Dendritic cell treated with granulocyte-macrophage colony-stimulating factor and Interleukin-4, amounts not matched to agents 40 ng/mL and 50 ng/mL, for 4 days (primary cell): Measurements from ENCODE around the gene MAGEA2B.
"Not testable (repeated sequence)": the region's sequence is repeated elsewhere in the genome, so short reads cannot be mapped to it uniquely, and the experiment has no call there.

Experiments
- H3K27ac Mint-ChIP-seq: one replicate; pipeline ENCODE4 v1.8.0; 2022; ENCODE audit warnings: mild to moderate bottlenecking, mixed read lengths
- H3K27me3 Mint-ChIP-seq: one replicate; pipeline ENCODE4 v1.8.0; 2022; ENCODE audit warnings: mild to moderate bottlenecking, mixed read lengths
- H3K36me3 Mint-ChIP-seq: one replicate; pipeline ENCODE4 v1.8.0; 2022; ENCODE audit warnings: low read depth, mixed read lengths
- H3K4me1 Mint-ChIP-seq: one replicate; pipeline ENCODE4 v1.8.0; 2022; ENCODE audit warnings: low read depth, mixed read lengths
- H3K4me3 Mint-ChIP-seq: one replicate; pipeline ENCODE4 v1.8.0; 2022; ENCODE audit warnings: mild to moderate bottlenecking, moderate library complexity, mixed read lengths
- H3K9me3 Mint-ChIP-seq: one replicate; pipeline ENCODE4 v1.8.0; 2022; ENCODE audit warnings: mixed read lengths
- intact Hi-C: fragments of 100-400 bp; cut with micrococcal nuclease; formaldehyde crosslinking; loops from one replicate; pipeline ENCODE4 v1.15.0; 2022

The MAGEA2B gene

GRCh38 chrX:152713815-152714787, at the start of gene MAGEA2B:
Gene MAGEA2B (plus strand): TSS chrX:152714628. CDS start chrX:152717107, 2,479 bp downstream.
- H3K9me3 Mint-ChIP-seq, H3K27me3 Mint-ChIP-seq, intact Hi-C loops, H3K27ac Mint-ChIP-seq, H3K4me3 Mint-ChIP-seq, H3K36me3 Mint-ChIP-seq, H3K4me1 Mint-ChIP-seq: not testable (repeated sequence)

- H3K9me3 Mint-ChIP-seq, result no peaks in the 10 kb centered on the region
- no peak overlapping the region for H3K27ac Mint-ChIP-seq
- no peak overlapping the region for H3K4me3 Mint-ChIP-seq
- no peaks in the 10 kb centered on the region for H3K36me3 Mint-ChIP-seq
- H3K27me3 Mint-ChIP-seq, result no peaks in the 10 kb centered on the region
- intact Hi-C loops, result no loop called here
- no peaks in the 10 kb centered on the region for H3K4me1 Mint-ChIP-seq
Measured at GRCh38 chrX:152674135-152674534, 40.3 kb upstream of the MAGEA2B start.

GRCh38 chrX:152674652-152675051, 39.8 kb upstream of the MAGEA2B start:
- H3K27ac Mint-ChIP-seq, H3K4me3 Mint-ChIP-seq, intact Hi-C loops, H3K9me3 Mint-ChIP-seq, H3K4me1 Mint-ChIP-seq, H3K27me3 Mint-ChIP-seq, H3K36me3 Mint-ChIP-seq: not testable (repeated sequence)

GRCh38 chrX:152681012-152681411, 33.4 kb upstream of the MAGEA2B start:
- H3K27ac Mint-ChIP-seq, H3K4me3 Mint-ChIP-seq, intact Hi-C loops, H3K4me1 Mint-ChIP-seq, H3K9me3 Mint-ChIP-seq, H3K27me3 Mint-ChIP-seq, H3K36me3 Mint-ChIP-seq: not testable (repeated sequence)

- intact Hi-C loops, H3K36me3 Mint-ChIP-seq, H3K4me1 Mint-ChIP-seq, H3K9me3 Mint-ChIP-seq, H3K4me3 Mint-ChIP-seq, H3K27ac Mint-ChIP-seq, H3K27me3 Mint-ChIP-seq: not testable (repeated sequence)
Measured at GRCh38 chrX:152697952-152698931, 16.2 kb upstream of the MAGEA2B start, which contains the start of gene MAGEA3. Gene MAGEA3 (plus strand): TSS chrX:152698794. CDS start chrX:152700833, 2,039 bp downstream.

- H3K4me3 Mint-ChIP-seq, H3K9me3 Mint-ChIP-seq, H3K36me3 Mint-ChIP-seq, H3K27ac Mint-ChIP-seq, H3K4me1 Mint-ChIP-seq, H3K27me3 Mint-ChIP-seq, intact Hi-C loops: not testable (repeated sequence)
Measured at GRCh38 chrX:152700390-152700789, 14.0 kb upstream of the MAGEA2B start.

GRCh38 chrX:152706500-152706899, 7.9 kb upstream of the MAGEA2B start:
- intact Hi-C loops, H3K4me3 Mint-ChIP-seq, H3K36me3 Mint-ChIP-seq, H3K4me1 Mint-ChIP-seq, H3K27me3 Mint-ChIP-seq, H3K27ac Mint-ChIP-seq, H3K9me3 Mint-ChIP-seq: not testable (repeated sequence)

- H3K27me3 Mint-ChIP-seq, H3K4me3 Mint-ChIP-seq, H3K27ac Mint-ChIP-seq, H3K4me1 Mint-ChIP-seq, intact Hi-C loops, H3K36me3 Mint-ChIP-seq, H3K9me3 Mint-ChIP-seq: not testable (repeated sequence)
Measured at GRCh38 chrX:152709173-152709572, 5.3 kb upstream of the MAGEA2B start, which contains the start of gene CSAG2. Gene CSAG2 (minus strand): TSS chrX:152709273. CDS start chrX:152709112, 161 bp downstream.

GRCh38 chrX:152713195-152713594, 1.2 kb upstream of the MAGEA2B start:
- H3K4me3 Mint-ChIP-seq, H3K36me3 Mint-ChIP-seq, H3K27ac Mint-ChIP-seq, intact Hi-C loops, H3K27me3 Mint-ChIP-seq, H3K4me1 Mint-ChIP-seq, H3K9me3 Mint-ChIP-seq: not testable (repeated sequence)

GRCh38 chrX:152725409-152725808, 11.0 kb downstream of the MAGEA2B start:
- intact Hi-C loops, result no loop called here
- Mint-ChIP-seq H3K4me1 (no peaks in the 10 kb centered on the region), H3K27ac (no peak overlapping the region), H3K36me3 (no peaks in the 10 kb centered on the region), H3K27me3 (no peaks in the 10 kb centered on the region), H3K4me3 (no peak overlapping the region), H3K9me3 (no peaks in the 10 kb centered on the region)

- H3K36me3 Mint-ChIP-seq, result no peaks in the 10 kb centered on the region
- no peaks in the 10 kb centered on the region for H3K9me3 Mint-ChIP-seq
- H3K4me3 Mint-ChIP-seq, result no peak within 1 kb of the TSS
- peaks cover 2% of the 10 kb centered on the region for H3K27me3 Mint-ChIP-seq
- intact Hi-C loops, result no loop called here
- H3K4me1 Mint-ChIP-seq, result no peaks in the 10 kb centered on the region
- no peak within 1 kb of the TSS for H3K27ac Mint-ChIP-seq
Measured at GRCh38 chrX:152733261-152733975, 19.0 kb downstream of the MAGEA2B start, which contains the start of the genes CSAG1 and MAGEA12. Gene CSAG1 (minus strand): TSS chrX:152733721. CDS start chrX:152732460, 1,261 bp downstream. Gene MAGEA12 (plus strand): TSS chrX:152733757. CDS start chrX:152736162, 2,405 bp downstream.

GRCh38 chrX:152734143-152734858, 19.9 kb downstream of the MAGEA2B start:
- H3K36me3 Mint-ChIP-seq, H3K9me3 Mint-ChIP-seq, H3K4me3 Mint-ChIP-seq, H3K27ac Mint-ChIP-seq, H3K27me3 Mint-ChIP-seq, intact Hi-C loops, H3K4me1 Mint-ChIP-seq: not testable (repeated sequence)

- Mint-ChIP-seq H3K27me3 (peaks cover 2% of the 10 kb centered on the region), H3K4me1 (no peaks in the 10 kb centered on the region), H3K4me3 (no peak overlapping the region), H3K9me3 (no peaks in the 10 kb centered on the region), H3K36me3 (no peaks in the 10 kb centered on the region), H3K27ac (no peak overlapping the region)
- intact Hi-C loops, result no loop called here
Measured at GRCh38 chrX:152735101-152735500, 20.7 kb downstream of the MAGEA2B start.
